GM12891 (cell line): Measurements from ENCODE around the gene EFNA3.
"Not testable (repeated sequence)": the region's sequence is repeated elsewhere in the genome, so short reads cannot be mapped to it uniquely, and the experiment has no call there.

Experiments
- DNase-seq: peaks from one replicate; pipeline ENCODE4 v3.0.0; 2011; ENCODE audit warnings: low spot score; ENCODE audit not compliant: insufficient read length
- FAIRE-seq: peaks from 2 replicates; lab custom pipeline; 2011; peaks lifted over from hg19 to GRCh38; lab: Jason Lieb, UNC
- PAX5 ChIP-seq: IDR thresholded peaks from 2 replicates; pipeline ENCODE4 v1.6.1; 2011; ENCODE audit warnings: low read length, moderate library complexity, mild to moderate bottlenecking; ENCODE audit not compliant: insufficient read depth, severe bottlenecking
- POLR2A ChIP-seq: IDR thresholded peaks from 2 replicates; pipeline ENCODE4 v1.6.1; 2011; ENCODE audit warnings: low read depth, low read length, control low read depth
- POLR2AphosphoS5 ChIP-seq: IDR thresholded peaks from 2 replicates; pipeline ENCODE4 v1.6.1; 2011; ENCODE audit warnings: low read depth, low read length, control low read depth
- POU2F2 ChIP-seq: IDR thresholded peaks from 2 replicates; pipeline ENCODE4 v1.6.1; 2011; ENCODE audit warnings: low read depth, mild to moderate bottlenecking, control low read depth, low read length, moderate library complexity
- SPI1 ChIP-seq: IDR thresholded peaks from 2 replicates; pipeline ENCODE4 v1.6.1; 2011; ENCODE audit warnings: low read depth, low read length, control low read depth
- TAF1 ChIP-seq: IDR thresholded peaks from 2 replicates; pipeline ENCODE4 v1.6.1; 2011; ENCODE audit warnings: low read depth, low read length, control low read depth

The EFNA3 gene

GRCh38 chr1:155110381-155110780 is 31.7 kb downstream of the EFNA3 start:
- no peak for FAIRE-seq
- TF ChIP-seq POU2F2 (no peak), POLR2A (no peak), PAX5 (no peak), TAF1 (no peak), SPI1 (no peak), POLR2AphosphoS5 (no peak)
- DNase-seq: no peak

GRCh38 chr1:155110826-155111225 is 32.2 kb downstream of the EFNA3 start:
- no peak for TF ChIP-seq POU2F2
- TF ChIP-seq POLR2A: no peak
- TF ChIP-seq POLR2AphosphoS5: no peak
- no peak for TF ChIP-seq TAF1
- TF ChIP-seq PAX5: no peak
- no peak for TF ChIP-seq SPI1
- FAIRE-seq (no peak), DNase-seq (no peak)

- no peak for DNase-seq
- no peak for FAIRE-seq
- no peak for TF ChIP-seq POLR2A
- no peak for TF ChIP-seq SPI1
- TF ChIP-seq POLR2AphosphoS5: no peak
- no peak for TF ChIP-seq TAF1
- TF ChIP-seq POU2F2: no peak
- TF ChIP-seq PAX5: no peak
Measured at GRCh38 chr1:155113450-155113980, 34.9 kb downstream of the EFNA3 start.

GRCh38 chr1:155116113-155116764 is 37.6 kb downstream of the EFNA3 start:
- DNase-seq (no peak), FAIRE-seq (no peak)
- TF ChIP-seq POU2F2: no peak
- no peak for TF ChIP-seq TAF1
- no peak for TF ChIP-seq POLR2AphosphoS5
- no peak for TF ChIP-seq PAX5
- no peak for TF ChIP-seq POLR2A
- no peak for TF ChIP-seq SPI1

DNA sequence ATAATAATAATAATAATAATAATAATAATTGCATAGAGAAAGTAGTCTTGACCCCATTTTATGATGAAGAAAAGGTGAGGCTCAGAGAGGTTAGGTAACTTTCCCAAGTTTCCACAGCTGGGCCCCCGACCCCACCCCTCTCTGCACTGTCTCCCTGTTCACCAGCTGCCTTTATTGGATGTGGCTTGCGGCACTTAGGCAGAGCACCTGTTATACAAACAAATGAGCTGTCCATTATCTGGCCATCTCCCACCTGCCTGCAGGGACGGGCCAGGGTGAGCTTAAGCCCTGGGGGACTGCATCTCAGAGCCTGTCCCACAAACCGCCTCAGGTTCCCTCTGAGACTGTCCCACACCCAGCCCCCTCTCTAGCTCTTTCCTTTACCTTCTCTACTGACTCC is 39.0 kb downstream of the EFNA3 start:
- no peak for FAIRE-seq
- no peak for TF ChIP-seq POLR2AphosphoS5
- TF ChIP-seq POLR2A: no peak
- no peak for TF ChIP-seq PAX5
- TF ChIP-seq SPI1: no peak
- no peak for TF ChIP-seq POU2F2
- no peak for TF ChIP-seq TAF1
- DNase-seq: no peak

DNA sequence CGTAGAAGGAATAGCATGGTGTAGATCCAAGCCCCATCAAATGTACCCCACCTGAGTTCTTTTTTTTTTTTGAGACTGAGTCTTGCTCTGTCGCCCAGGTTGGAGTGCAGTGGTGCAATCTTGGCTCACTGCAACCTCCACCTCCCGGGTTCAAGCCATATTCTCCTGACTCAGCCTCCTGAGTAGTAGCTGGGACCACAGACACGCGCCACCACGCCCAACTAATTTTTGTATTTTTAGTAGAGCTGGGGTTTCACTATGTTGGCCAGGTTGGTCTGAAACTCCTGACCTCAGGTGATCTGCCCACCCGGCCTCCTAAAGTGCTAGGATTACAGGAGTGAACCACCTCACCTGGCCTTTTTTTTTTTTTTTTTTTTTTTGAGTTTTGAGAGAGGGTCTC is 39.5 kb downstream of the EFNA3 start:
- not testable (repeated sequence) for FAIRE-seq, DNase-seq

GRCh38 chr1:155120253-155120652 is 41.6 kb downstream of the EFNA3 start:
- DNase-seq: no peak
- no peak for TF ChIP-seq PAX5

DNA sequence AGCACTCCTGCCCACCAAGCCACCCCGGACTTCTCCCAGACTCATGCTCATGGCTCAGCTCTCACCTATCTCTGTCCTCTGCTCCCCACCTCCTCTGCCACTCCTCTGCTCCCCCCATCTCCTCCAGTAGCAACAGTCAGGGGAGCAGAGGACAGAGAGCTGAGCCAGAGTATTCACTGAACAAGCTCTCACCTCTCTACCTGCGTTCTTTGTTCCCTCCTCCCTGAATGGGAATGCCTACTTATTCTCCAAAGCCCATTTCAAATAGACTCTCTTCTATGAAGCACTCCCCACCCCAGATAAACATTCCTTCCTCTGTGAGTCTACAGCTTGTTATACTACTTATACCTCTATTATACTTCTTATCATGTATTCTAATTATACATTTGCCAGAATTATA is 42.6 kb downstream of the EFNA3 start:
- TF ChIP-seq POU2F2 (no peak), SPI1 (no peak), POLR2A (no peak), PAX5 (no peak), TAF1 (no peak), POLR2AphosphoS5 (no peak)
- FAIRE-seq: no peak
- no peak for DNase-seq

More at GRCh38 chr1:155120253-155120652, 41.6 kb downstream of the EFNA3 start:
- no peak for FAIRE-seq

- no peak for DNase-seq
- FAIRE-seq: no peak
- TF ChIP-seq TAF1: no peak
- TF ChIP-seq SPI1: no peak
- no peak for TF ChIP-seq POLR2AphosphoS5
- no peak for TF ChIP-seq POU2F2
- no peak for TF ChIP-seq PAX5
- TF ChIP-seq POLR2A: no peak
Measured at GRCh38 chr1:155122308-155122707, 43.7 kb downstream of the EFNA3 start.

DNA sequence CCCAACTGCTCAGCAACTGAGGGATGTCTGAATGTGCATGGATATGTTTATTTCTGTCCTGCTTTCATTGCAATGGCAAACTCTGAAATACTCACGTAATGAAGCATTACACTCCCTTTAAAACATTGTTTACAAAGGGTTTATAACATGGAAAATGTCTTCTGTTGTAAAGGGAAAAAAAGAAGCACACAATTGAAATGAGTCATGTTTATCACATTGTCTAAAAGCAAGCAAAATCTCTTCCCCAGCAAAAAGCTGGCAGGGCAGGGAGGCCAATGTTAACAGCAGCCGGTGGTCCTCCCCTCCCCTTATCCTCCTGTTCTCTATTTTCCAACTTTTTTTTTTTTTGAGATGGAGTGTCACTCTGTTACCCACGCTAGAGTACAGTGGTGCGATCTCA is 45.2 kb downstream of the EFNA3 start:
- FAIRE-seq: no peak
- TF ChIP-seq TAF1 (no peak), POLR2A (no peak), PAX5 (no peak), POU2F2 (no peak), POLR2AphosphoS5 (no peak), SPI1 (no peak)
- no peak for DNase-seq
